Panc1 (cell line): ENCODE results near the gene GLRX5. TPM values are rescaled to one million over a fixed set of nuclear protein-coding genes. Genes with fewer than 3 reads are reported as not detected.
"Not testable (repeated sequence)": the region's sequence is repeated elsewhere in the genome, so short reads cannot be mapped to it uniquely, and the experiment has no call there.

ENCODE experiments used
- ATAC-seq: fragments of 200-7000 bp; cut with Tn5 transposase; 2 replicates; pipeline ENCODE4 v1.9.1; 2020; ENCODE audit warnings: mild to moderate bottlenecking, moderate library complexity
- BruUV-seq: library from RNA; stranded (reverse); fragments of 400-500 nt; replicated peaks from 2 replicates; lab custom pipeline; 2021; lab: Mats Ljungman, UMichigan
- CTCF ChIA-PET: fragments of 300-600 bp; sonication (Branson Sonifier 250); formaldehyde crosslinking; loops from one replicate; lab custom pipeline; 2022; ENCODE audit warnings: antibody characterized with exemption; lab: Charles Lee
- POLR2A ChIA-PET: fragments of 300-600 bp; sonication (Branson Sonifier 250); formaldehyde crosslinking; loops from one replicate; lab custom pipeline; 2022; ENCODE audit warnings: antibody characterized with exemption; lab: Charles Lee
- DNase-seq: peaks from one replicate; pipeline ENCODE4 v3.0.0-alpha.2; 2010; ENCODE audit warnings: low read depth, low spot score
- H3K27ac ChIP-seq: 2 replicates; pipeline ENCODE4 v1.5.1; 2011; ENCODE audit warnings: mild to moderate bottlenecking, low read length, inconsistent platforms
- H3K27me3 ChIP-seq: fragments of 200-500 bp; sonication (Bioruptor generic); 2 replicates; pipeline ENCODE4 v1.6.0; 2014; ENCODE audit warnings: low read length, inconsistent platforms; ENCODE audit not compliant: control insufficient read depth, insufficient read depth
- H3K36me3 ChIP-seq: fragments of 200-500 bp; sonication (Bioruptor generic); 2 replicates; pipeline ENCODE4 v1.5.1; 2014; ENCODE audit warnings: inconsistent platforms, mild to moderate bottlenecking, low read length, moderate library complexity; ENCODE audit not compliant: control insufficient read depth, insufficient read depth
- H3K4me1 ChIP-seq: 2 replicates; pipeline ENCODE4 v1.5.1; 2011; ENCODE audit warnings: inconsistent platforms, mild to moderate bottlenecking, low read length, moderate library complexity; ENCODE audit not compliant: control insufficient read depth, insufficient read depth
- H3K4me3 ChIP-seq, 2 experiments: 2 replicates each; pipeline ENCODE4 v1.5.1; 2011 to 2012; ENCODE audit warnings: low read depth in 2 of 2, low read length in 2 of 2, mild to moderate bottlenecking in 2 of 2, inconsistent platforms in 1 of 2, moderate library complexity in 1 of 2
- H3K9me3 ChIP-seq: fragments of 200-500 bp; sonication (Bioruptor generic); 2 replicates; pipeline ENCODE4 v1.5.1; 2014; ENCODE audit warnings: low read depth, mild to moderate bottlenecking, inconsistent platforms, low read length, moderate library complexity; ENCODE audit not compliant: control insufficient read depth, insufficient read depth
- CTCF ChIP-seq: fragments of 450-650 bp; IDR thresholded peaks from 2 replicates; pipeline ENCODE4 v1.5.1; 2017; ENCODE audit warnings: mild to moderate bottlenecking
- POLR2AphosphoS5 ChIP-seq: IDR thresholded peaks from 2 replicates; pipeline ENCODE4 v1.6.1; 2012; ENCODE audit warnings: mild to moderate bottlenecking, low read depth, low read length, moderate library complexity
- SIN3A ChIP-seq: IDR thresholded peaks from 2 replicates; pipeline ENCODE4 v1.6.1; 2012; ENCODE audit warnings: low read depth, mild to moderate bottlenecking, low read length, moderate library complexity, borderline replicate concordance; ENCODE audit not compliant: insufficient read depth
- TCF7L2 ChIP-seq: IDR thresholded peaks from 2 replicates; pipeline ENCODE4 v1.6.1; 2011; ENCODE audit warnings: mild to moderate bottlenecking, low read depth, low read length, inconsistent platforms
- in situ Hi-C: cut with HindIII; loops from 2 replicates; pipeline ENCODE4 v1.10.0; 2016; ENCODE audit warnings: low sequenced_read_pairs, low pct_unique_long_range_greater_than_20kb
- intact Hi-C: fragments of 100-400 bp; cut with micrococcal nuclease; formaldehyde crosslinking; loops from one replicate; pipeline ENCODE4 v1.10.0; 2022; ENCODE audit not compliant: unreplicated experiment
- total RNA-seq: library from RNA; stranded (reverse); gene quantifications from one replicate; pipeline ENCODE4 v1.2.1, GENCODE V29; 2021; ENCODE audit not compliant: unreplicated experiment
- TF ChIP-seq, protein P1 (sequence below), 2 experiments: IDR thresholded peaks; 2 replicates each; pipeline ENCODE4 v1.6.1; 2011 to 2012; ENCODE audit warnings: low read depth in 2 of 2, control low read depth in 1 of 2, low read length in 1 of 2, mild to moderate bottlenecking in 1 of 2, moderate library complexity in 1 of 2; ENCODE audit not compliant: insufficient read depth in 1 of 2

Gene GLRX5
- total RNA-seq, 1 experiment from 2014 or later = 38.6 TPM

- Histone ChIP-seq H3K4me1 (no peaks in the 10 kb centered on the region), H3K36me3 (no peaks in the 10 kb centered on the region), H3K27ac (no peak overlapping the region), H3K9me3 (no peaks in the 10 kb centered on the region), H3K4me3 (no peak overlapping the region), H3K27me3 (no peaks in the 10 kb centered on the region)
- CTCF ChIA-PET = no interaction called here
- POLR2A ChIA-PET = no interaction called here
- DNase-seq (no peak), ATAC-seq (no peak)
- intact Hi-C loops = no loop called here
- in situ Hi-C loops = no loop called here
- no peak for TF ChIP-seq SIN3A
- TF ChIP-seq TCF7L2 = no peak
- TF ChIP-seq, protein P1, sequence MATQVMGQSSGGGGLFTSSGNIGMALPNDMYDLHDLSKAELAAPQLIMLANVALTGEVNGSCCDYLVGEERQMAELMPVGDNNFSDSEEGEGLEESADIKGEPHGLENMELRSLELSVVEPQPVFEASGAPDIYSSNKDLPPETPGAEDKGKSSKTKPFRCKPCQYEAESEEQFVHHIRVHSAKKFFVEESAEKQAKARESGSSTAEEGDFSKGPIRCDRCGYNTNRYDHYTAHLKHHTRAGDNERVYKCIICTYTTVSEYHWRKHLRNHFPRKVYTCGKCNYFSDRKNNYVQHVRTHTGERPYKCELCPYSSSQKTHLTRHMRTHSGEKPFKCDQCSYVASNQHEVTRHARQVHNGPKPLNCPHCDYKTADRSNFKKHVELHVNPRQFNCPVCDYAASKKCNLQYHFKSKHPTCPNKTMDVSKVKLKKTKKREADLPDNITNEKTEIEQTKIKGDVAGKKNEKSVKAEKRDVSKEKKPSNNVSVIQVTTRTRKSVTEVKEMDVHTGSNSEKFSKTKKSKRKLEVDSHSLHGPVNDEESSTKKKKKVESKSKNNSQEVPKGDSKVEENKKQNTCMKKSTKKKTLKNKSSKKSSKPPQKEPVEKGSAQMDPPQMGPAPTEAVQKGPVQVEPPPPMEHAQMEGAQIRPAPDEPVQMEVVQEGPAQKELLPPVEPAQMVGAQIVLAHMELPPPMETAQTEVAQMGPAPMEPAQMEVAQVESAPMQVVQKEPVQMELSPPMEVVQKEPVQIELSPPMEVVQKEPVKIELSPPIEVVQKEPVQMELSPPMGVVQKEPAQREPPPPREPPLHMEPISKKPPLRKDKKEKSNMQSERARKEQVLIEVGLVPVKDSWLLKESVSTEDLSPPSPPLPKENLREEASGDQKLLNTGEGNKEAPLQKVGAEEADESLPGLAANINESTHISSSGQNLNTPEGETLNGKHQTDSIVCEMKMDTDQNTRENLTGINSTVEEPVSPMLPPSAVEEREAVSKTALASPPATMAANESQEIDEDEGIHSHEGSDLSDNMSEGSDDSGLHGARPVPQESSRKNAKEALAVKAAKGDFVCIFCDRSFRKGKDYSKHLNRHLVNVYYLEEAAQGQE (IDR thresholded peaks at IDR 0.05; ENCODE audit: insufficient read depth in 1 of 2, low read depth in 2 of 2, low read length in 1 of 2) = no peak
- no peak for TF ChIP-seq CTCF
- TF ChIP-seq POLR2AphosphoS5 = no peak
- BruUV-seq = no TSS peak
Observed at GRCh38 chr14:95585953-95586620, 51.2 kb downstream of the GLRX5 start.

DNA sequence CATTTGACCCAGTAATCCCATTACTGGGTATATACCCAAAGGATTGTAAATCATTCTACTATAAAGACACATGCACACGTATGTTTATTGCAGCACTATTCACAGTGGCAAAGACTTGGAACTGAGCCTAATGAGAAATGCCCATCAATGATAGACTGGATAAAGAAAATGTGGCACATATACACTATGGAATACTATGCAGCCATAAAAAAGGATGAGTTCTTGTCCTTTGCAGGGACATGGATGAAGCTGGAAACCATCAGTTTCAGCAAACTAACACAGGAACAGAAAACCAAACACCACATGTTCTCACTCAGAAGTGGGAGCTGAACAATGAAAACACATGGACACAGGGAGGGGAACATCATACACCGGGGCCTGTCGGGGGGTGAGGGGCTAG, 56.3 kb downstream of the GLRX5 start:
- BruUV-seq, H3K4me3 ChIP-seq, POLR2A ChIA-PET, CTCF ChIA-PET, H3K36me3 ChIP-seq, DNase-seq, intact Hi-C loops, ATAC-seq, H3K9me3 ChIP-seq, H3K4me1 ChIP-seq, in situ Hi-C loops, H3K27ac ChIP-seq, H3K27me3 ChIP-seq: not testable (repeated sequence)

Other genes with a start within 250 kb of the GLRX5 start
- gene CLMN, start 215.1 kb upstream of the GLRX5 start, total RNA-seq = 34.9 TPM
- gene SYNE3, start 18.4 kb upstream of the GLRX5 start, total RNA-seq = 6.2 TPM
- gene TCL1B, start 151.4 kb downstream of the GLRX5 start, total RNA-seq = not detected
- not detected for gene TCL1A, start 179.1 kb downstream of the GLRX5 start, total RNA-seq